GM23248 (cell line): ENCODE measurements around the gene PTK7. TPM values are rescaled to one million over a fixed set of nuclear protein-coding genes. Genes with fewer than 3 reads are reported as not detected.

Experiments used
- DNase-seq: peaks from one replicate; pipeline ENCODE4 v3.0.0-alpha.2; 2015
- H2AFZ ChIP-seq: fragments of 200-600 bp; sonication (generic); 2 replicates; pipeline ENCODE4 v1.6.1; 2016; ENCODE audit warnings: antibody characterized with exemption
- H3F3A ChIP-seq: fragments of 200-600 bp; sonication (generic); 2 replicates; pipeline ENCODE4 v1.6.1; 2016; ENCODE audit warnings: mild to moderate bottlenecking, antibody characterized with exemption, mixed run types; ENCODE audit not compliant: insufficient read depth
- H3K27ac ChIP-seq: fragments of 200-600 bp; sonication (generic); 2 replicates; pipeline ENCODE4 v1.5.1; 2016; ENCODE audit warnings: mild to moderate bottlenecking
- H3K27me3 ChIP-seq: fragments of 200-600 bp; sonication (generic); replicated peaks from 2 replicates; pipeline ENCODE4 v1.6.1; 2016; ENCODE audit warnings: mild to moderate bottlenecking; ENCODE audit not compliant: insufficient read depth
- H3K36me3 ChIP-seq: fragments of 200-600 bp; sonication (generic); 2 replicates; pipeline ENCODE4 v1.6.1; 2016; ENCODE audit warnings: low read depth, mild to moderate bottlenecking
- H3K4me1 ChIP-seq: fragments of 200-600 bp; sonication (generic); 2 replicates; pipeline ENCODE4 v1.6.1; 2016; ENCODE audit warnings: mild to moderate bottlenecking; ENCODE audit not compliant: insufficient read depth
- H3K4me2 ChIP-seq: fragments of 200-600 bp; sonication (generic); one replicate; pipeline ENCODE4 v1.6.1; 2016; ENCODE audit warnings: mild to moderate bottlenecking; ENCODE audit not compliant: unreplicated experiment
- H3K4me3 ChIP-seq: fragments of 200-600 bp; sonication (generic); 2 replicates; pipeline ENCODE4 v1.5.1; 2016; ENCODE audit warnings: mild to moderate bottlenecking
- H3K79me2 ChIP-seq: fragments of 200-600 bp; sonication (generic); 2 replicates; pipeline ENCODE4 v1.6.1; 2016; ENCODE audit warnings: mild to moderate bottlenecking; ENCODE audit not compliant: insufficient read depth
- H3K9ac ChIP-seq: fragments of 200-600 bp; sonication (generic); 2 replicates; pipeline ENCODE4 v1.6.1; 2016; ENCODE audit warnings: mild to moderate bottlenecking
- H3K9me2 ChIP-seq: fragments of 200-600 bp; sonication (generic); 2 replicates; pipeline ENCODE4 v1.6.1; 2016; ENCODE audit warnings: mixed run types, mild to moderate bottlenecking, moderate library complexity; ENCODE audit not compliant: insufficient read depth
- H3K9me3 ChIP-seq: fragments of 200-600 bp; sonication (generic); one replicate; pipeline ENCODE4 v1.6.1; 2017; ENCODE audit warnings: low read depth
- H4K20me1 ChIP-seq: fragments of 200-600 bp; sonication (generic); 2 replicates; pipeline ENCODE4 v1.6.0; 2016; ENCODE audit not compliant: insufficient read depth
- EZH2 ChIP-seq: fragments of 200-600 bp; sonication (generic); IDR thresholded peaks from 2 replicates; pipeline ENCODE4 v1.6.1; 2018; ENCODE audit warnings: antibody characterized with exemption, mild to moderate bottlenecking; ENCODE audit not compliant: insufficient read depth, poor library complexity, severe bottlenecking
- EZH2phosphoT487 ChIP-seq: fragments of 200-600 bp; sonication (generic); IDR thresholded peaks from 2 replicates; pipeline ENCODE4 v1.6.1; 2018; ENCODE audit warnings: antibody characterized with exemption, moderate library complexity, mild to moderate bottlenecking, low read depth; ENCODE audit not compliant: insufficient read depth
- WGBS, 2 experiments: methylation state at CpG; one replicate each; pipeline ENCODE4 v1.1.6; 2015 to 2017; ENCODE audit warnings: low lambda C conversion rate in 2 of 2, low coverage in 1 of 2; ENCODE audit errors: missing lambda C conversion rate in 2 of 2; 5-methylcytosine and 5-hydroxymethylcytosine counted together
- in situ Hi-C: fragments of 300-500 bp; cut with MboI; formaldehyde crosslinking; loops from 2 replicates; pipeline ENCODE4 v1.15.0; 2020
- polyA plus RNA-seq: library from polyadenylated mRNA; unstranded; fragments of >200 nt; fragmentation: Nextera tagmentation; extraction: Ambion mirVana; gene quantifications from 2 replicates; pipeline ENCODE4 v1.2.1, GENCODE V29; 2016
- total RNA-seq: library from RNA; depleted of rRNA; stranded (reverse); fragments of >200 nt; shearing (Covaris generic); gene quantifications from 2 replicates; pipeline ENCODE4 v1.2.3, GENCODE V29; 2014

Gene PTK7
- total and polyA plus RNA-seq, 2 experiments from 2014 or later: 110 to 146 TPM

DNA sequence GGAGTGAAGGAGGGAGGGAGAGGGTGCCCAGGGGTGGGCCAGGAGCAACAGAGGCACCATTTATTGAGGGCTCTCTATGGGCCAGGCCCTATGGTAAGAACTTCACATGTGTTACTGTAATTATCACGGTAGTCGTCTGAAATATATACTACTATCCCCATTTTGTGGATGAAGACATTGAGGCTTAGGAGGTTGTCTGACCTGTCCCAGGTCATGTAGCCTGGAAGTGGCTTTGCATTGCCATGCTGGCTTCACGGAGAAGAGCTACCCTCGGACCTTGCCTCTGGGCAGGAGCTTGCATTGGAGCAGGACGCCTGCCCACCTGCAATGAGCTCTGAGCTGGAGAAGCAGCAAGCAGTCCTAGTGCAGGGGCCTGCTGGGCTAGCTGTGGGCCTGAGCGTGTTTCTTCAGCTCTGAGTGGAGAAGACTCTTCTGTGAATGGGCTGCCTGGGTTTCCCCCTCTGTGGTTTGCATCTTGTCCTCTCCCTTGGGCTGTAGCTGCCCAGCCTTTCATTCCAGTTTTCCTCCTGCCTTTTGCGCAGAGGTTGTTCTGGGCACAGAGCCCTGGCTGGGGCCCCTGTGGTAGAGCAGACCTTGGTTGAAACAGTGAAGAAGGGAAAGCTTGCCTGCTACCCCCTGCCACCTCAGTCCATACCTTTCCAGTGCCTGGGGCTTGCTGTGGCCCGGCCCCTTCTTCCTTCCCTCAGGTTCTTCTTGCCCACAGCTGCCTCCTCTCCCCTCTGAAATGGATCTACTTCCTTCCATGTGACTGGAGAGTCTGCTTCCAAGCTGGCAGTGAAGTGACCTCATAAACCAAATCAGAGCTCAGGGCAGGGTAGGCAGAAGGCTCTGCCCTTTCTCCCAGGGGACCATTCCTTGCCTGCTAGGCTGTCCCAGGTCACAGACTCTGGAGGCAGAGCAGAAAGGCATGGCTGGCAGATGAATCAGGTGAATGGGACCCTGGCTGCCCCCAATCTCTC lies 70.9 kb downstream of the PTK7 start:
- DNase-seq: no peak
- H4K20me1 ChIP-seq: no peaks in the 10 kb centered on the region
- in situ Hi-C loops: loop anchor here (10.0 kb wide), 1 partner anchor 242 kb away; no protein-coding TSS in a partner anchor
- TF ChIP-seq EZH2: no peak
- no peak overlapping the region for H2AFZ ChIP-seq
- 82 to 87% methylated on average over 8 of the region's 8 CpGs for WGBS, 2 experiments
- no peak overlapping the region for H3K4me2 ChIP-seq
- no peak overlapping the region for H3K27ac ChIP-seq
- no peaks in the 10 kb centered on the region for H3K79me2 ChIP-seq
- no peak overlapping the region for H3K4me3 ChIP-seq
- H3K4me1 ChIP-seq: peaks cover 9% of the 10 kb centered on the region
- H3K36me3 ChIP-seq: 0 out of 2 replicates have a peak, but pooled peaks cover 3% of the 10 kb centered on the region
- no peak overlapping the region for H3K9ac ChIP-seq
- peaks cover 28% of the 10 kb centered on the region for H3F3A ChIP-seq
- no peaks in the 10 kb centered on the region for H3K27me3 ChIP-seq
- no peaks in the 10 kb centered on the region for H3K9me2 ChIP-seq
- H3K9me3 ChIP-seq: no peaks in the 10 kb centered on the region

GRCh38 chr6:43147691-43148477 lies 71.8 kb downstream of the PTK7 start:
- no peak overlapping the region for H3K4me2 ChIP-seq
- 82 to 89% methylated on average over 6 of the region's 6 CpGs for WGBS, 2 experiments
- in situ Hi-C loops: loop anchor here (10.0 kb wide), 1 partner anchor 243 kb away; no protein-coding TSS in a partner anchor
- no peak overlapping the region for H3K27ac ChIP-seq
- no peaks in the 10 kb centered on the region for H3K79me2 ChIP-seq
- peaks cover 9% of the 10 kb centered on the region for H3K36me3 ChIP-seq
- no peak overlapping the region for H3K4me3 ChIP-seq
- no peaks in the 10 kb centered on the region for H3K9me3 ChIP-seq
- DNase-seq: no peak
- H3K27me3 ChIP-seq: no peaks in the 10 kb centered on the region
- H2AFZ ChIP-seq: no peak overlapping the region
- TF ChIP-seq EZH2phosphoT487 (no peak), EZH2 (no peak)
- H3K9ac ChIP-seq: no peak overlapping the region
- H4K20me1 ChIP-seq: no peaks in the 10 kb centered on the region
- H3K9me2 ChIP-seq: no peaks in the 10 kb centered on the region
- peaks cover 9% of the 10 kb centered on the region for H3K4me1 ChIP-seq
- H3F3A ChIP-seq: peaks cover 20% of the 10 kb centered on the region; the same call in 1 of the 2 replicates

GRCh38 chr6:43149265-43149664 lies 73.2 kb downstream of the PTK7 start:
- H3K36me3 ChIP-seq: peaks cover 9% of the 10 kb centered on the region
- no peaks in the 10 kb centered on the region for H4K20me1 ChIP-seq
- H3K4me3 ChIP-seq: no peak overlapping the region
- H3K27me3 ChIP-seq: no peaks in the 10 kb centered on the region
- H3K9ac ChIP-seq: peak overlapping the region; percentile 18; the same call in 1 of the 2 replicates
- TF ChIP-seq EZH2phosphoT487: no peak
- TF ChIP-seq EZH2: no peak
- H3K4me1 ChIP-seq: peaks cover 9% of the 10 kb centered on the region
- H3F3A ChIP-seq: peaks cover 16% of the 10 kb centered on the region; the same call in 1 of the 2 replicates
- H3K4me2 ChIP-seq: no peak overlapping the region
- no peak overlapping the region for H2AFZ ChIP-seq
- WGBS, 2 experiments: 95 to 100% methylated on average over 1 of the region's 1 CpG
- no peaks in the 10 kb centered on the region for H3K9me3 ChIP-seq
- H3K79me2 ChIP-seq: no peaks in the 10 kb centered on the region
- peak; percentile 62 for DNase-seq
- in situ Hi-C loops: loop anchor here (10.0 kb wide), 1 partner anchor 244 kb away; no protein-coding TSS in a partner anchor
- H3K27ac ChIP-seq: peak overlapping the region; percentile 63
- no peaks in the 10 kb centered on the region for H3K9me2 ChIP-seq
